Loucy (cell line): ENCODE measurements around the gene PRAC1.

Experiments
- H2AFZ ChIP-seq: fragments of 200-600 bp; sonication (generic); 2 replicates; pipeline ENCODE4 v1.6.0; 2016; ENCODE audit warnings: antibody characterized with exemption, mild to moderate bottlenecking, low read length, moderate library complexity
- H3F3A ChIP-seq: fragments of 200-600 bp; 2 replicates; pipeline ENCODE4 v1.6.0; 2016; ENCODE audit warnings: antibody characterized with exemption, low read depth, mild to moderate bottlenecking
- H3K27me3 ChIP-seq: fragments of 200-600 bp; sonication (generic); 2 replicates; pipeline ENCODE4 v1.6.1; 2014; ENCODE audit warnings: low read length, mild to moderate bottlenecking; ENCODE audit not compliant: insufficient read depth, poor library complexity, severe bottlenecking
- H3K36me3 ChIP-seq: fragments of 200-600 bp; sonication (generic); 2 replicates; pipeline ENCODE4 v1.6.1; 2016; ENCODE audit warnings: low read length; ENCODE audit not compliant: insufficient read depth
- H3K4me1 ChIP-seq: fragments of 200-600 bp; sonication (generic); 2 replicates; pipeline ENCODE4 v1.5.1; 2014; ENCODE audit warnings: low read length, mild to moderate bottlenecking; ENCODE audit not compliant: insufficient read depth, poor library complexity, severe bottlenecking
- H3K4me2 ChIP-seq: fragments of 200-600 bp; sonication (generic); 2 replicates; pipeline ENCODE4 v1.6.0; 2014; ENCODE audit warnings: antibody characterized with exemption, low read length, low read depth, mild to moderate bottlenecking; ENCODE audit not compliant: poor library complexity, severe bottlenecking
- H3K4me3 ChIP-seq: fragments of 200-600 bp; sonication (generic); 2 replicates; pipeline ENCODE4 v1.5.1; 2014; ENCODE audit warnings: low read length, mild to moderate bottlenecking, mixed read lengths; ENCODE audit not compliant: poor library complexity, severe bottlenecking
- H3K79me2 ChIP-seq: fragments of 200-600 bp; sonication (generic); 2 replicates; pipeline ENCODE4 v1.6.1; 2014; ENCODE audit warnings: low read length; ENCODE audit not compliant: insufficient read depth
- H3K9ac ChIP-seq: fragments of 200-600 bp; sonication (generic); 2 replicates; pipeline ENCODE4 v1.6.0; 2014; ENCODE audit warnings: mild to moderate bottlenecking, low read depth, low read length, moderate library complexity; ENCODE audit not compliant: poor library complexity, severe bottlenecking
- H3K9me2 ChIP-seq: fragments of 200-600 bp; sonication (generic); replicated peaks from 2 replicates; pipeline ENCODE4 v1.6.1; 2016; ENCODE audit warnings: low read depth, low read length, mixed read lengths
- H3K9me3 ChIP-seq: fragments of 200-600 bp; sonication (generic); 2 replicates; pipeline ENCODE4 v1.6.1; 2014; ENCODE audit warnings: mild to moderate bottlenecking, antibody characterized with exemption, low read length, low read depth; ENCODE audit not compliant: insufficient read depth
- H4K20me1 ChIP-seq: fragments of 200-600 bp; sonication (generic); 2 replicates; pipeline ENCODE4 v1.6.0; 2014; ENCODE audit warnings: antibody characterized with exemption, low read length, mild to moderate bottlenecking; ENCODE audit not compliant: insufficient read depth, poor library complexity, severe bottlenecking
- CTCF ChIP-seq: fragments of 200-600 bp; sonication (generic); conservative IDR thresholded peaks from 2 replicates; pipeline ENCODE4 v1.5.1; 2014; ENCODE audit warnings: mild to moderate bottlenecking, antibody characterized with exemption, low read length
- EZH2phosphoT487 ChIP-seq: fragments of 200-600 bp; IDR thresholded peaks from 2 replicates; pipeline ENCODE4 v1.6.1; 2018; ENCODE audit warnings: antibody characterized with exemption, mild to moderate bottlenecking, moderate library complexity, borderline replicate concordance

The PRAC1 gene

GRCh38 chr17:48749621-48750553 is 27.6 kb upstream of the PRAC1 start:
- Histone ChIP-seq H3K27me3 (peaks cover 5% of the 10 kb centered on the region), H4K20me1 (no peaks in the 10 kb centered on the region), H3K4me2 (no peak overlapping the region), H3F3A (no peaks in the 10 kb centered on the region), H3K4me1 (no peaks in the 10 kb centered on the region), H3K4me3 (no peak overlapping the region), H2AFZ (no peak overlapping the region), H3K9me3 (no peaks in the 10 kb centered on the region), H3K9me2 (no peaks in the 10 kb centered on the region), H3K9ac (no peak overlapping the region), H3K79me2 (no peaks in the 10 kb centered on the region), H3K36me3 (no peaks in the 10 kb centered on the region)
- no peak for TF ChIP-seq EZH2phosphoT487
- no peak for TF ChIP-seq CTCF

- no peaks in the 10 kb centered on the region for H3K9me3 ChIP-seq
- no peaks in the 10 kb centered on the region for H3K36me3 ChIP-seq
- no peak overlapping the region for H3K9ac ChIP-seq
- H3K27me3 ChIP-seq, result peaks cover 2% of the 10 kb centered on the region
- H3K9me2 ChIP-seq, result no peaks in the 10 kb centered on the region
- H3K4me1 ChIP-seq, result no peaks in the 10 kb centered on the region
- no peaks in the 10 kb centered on the region for H3K79me2 ChIP-seq
- H4K20me1 ChIP-seq, result no peaks in the 10 kb centered on the region
- no peak overlapping the region for H3K4me2 ChIP-seq
- TF ChIP-seq CTCF (no peak), EZH2phosphoT487 (no peak)
- H3K4me3 ChIP-seq, result no peak overlapping the region
- H3F3A ChIP-seq, result no peaks in the 10 kb centered on the region
- no peak overlapping the region for H2AFZ ChIP-seq
These were observed 26.6 kb upstream of the PRAC1 start for GRCh38 chr17:48748718-48749566.

GRCh38 chr17:48747445-48748363 is 25.4 kb upstream of the PRAC1 start:
- Histone ChIP-seq H3K79me2 (no peaks in the 10 kb centered on the region), H3K9ac (no peak overlapping the region), H3K9me3 (no peaks in the 10 kb centered on the region), H3K9me2 (no peaks in the 10 kb centered on the region), H3F3A (no peaks in the 10 kb centered on the region), H3K4me1 (no peaks in the 10 kb centered on the region), H3K4me2 (no peak overlapping the region), H2AFZ (no peak overlapping the region), H3K27me3 (no peaks in the 10 kb centered on the region), H3K4me3 (no peak overlapping the region), H4K20me1 (no peaks in the 10 kb centered on the region), H3K36me3 (no peaks in the 10 kb centered on the region)
- TF ChIP-seq EZH2phosphoT487, result no peak
- no peak for TF ChIP-seq CTCF
